ENCODE data around the gene STXBP6. TPM values are rescaled to one million over a fixed set of nuclear protein-coding genes. Genes with fewer than 3 reads are reported as not detected.

STXBP6 gene
- total and polyA plus RNA-seq, 8 donors: 17.2 to 54.1 (median 47.1) TPM

DNA sequence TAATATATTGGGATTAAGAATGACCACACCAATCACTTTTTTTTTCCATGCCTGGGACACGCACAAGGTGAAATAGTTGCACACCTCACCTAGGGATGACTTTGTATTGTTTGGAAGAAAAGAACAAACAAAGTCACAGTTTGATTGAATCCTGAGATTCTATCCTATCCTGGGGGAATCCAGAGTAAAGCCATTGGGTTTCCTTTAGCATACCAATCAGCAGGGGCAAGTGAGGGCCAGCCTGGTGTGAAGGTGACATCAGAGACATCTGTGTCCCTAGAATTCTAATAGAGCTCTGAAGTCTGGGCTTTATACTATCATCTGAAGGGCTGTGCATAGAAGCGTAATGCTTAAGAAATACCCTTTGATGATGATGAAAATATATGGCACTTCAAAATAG lies 199.9 kb downstream of the STXBP6 start:
- Histone ChIP-seq H3K36me3 (no peaks in the 10 kb centered on the region), H3K27me3 (no peaks in the 10 kb centered on the region), H3K4me1 (no peaks in the 10 kb centered on the region), H3K4me3 (no peak overlapping the region), H3K27ac (no peak overlapping the region), H3K9me3 (no peaks in the 10 kb centered on the region)
- ATAC-seq: no peak
- TF ChIP-seq, protein P1, sequence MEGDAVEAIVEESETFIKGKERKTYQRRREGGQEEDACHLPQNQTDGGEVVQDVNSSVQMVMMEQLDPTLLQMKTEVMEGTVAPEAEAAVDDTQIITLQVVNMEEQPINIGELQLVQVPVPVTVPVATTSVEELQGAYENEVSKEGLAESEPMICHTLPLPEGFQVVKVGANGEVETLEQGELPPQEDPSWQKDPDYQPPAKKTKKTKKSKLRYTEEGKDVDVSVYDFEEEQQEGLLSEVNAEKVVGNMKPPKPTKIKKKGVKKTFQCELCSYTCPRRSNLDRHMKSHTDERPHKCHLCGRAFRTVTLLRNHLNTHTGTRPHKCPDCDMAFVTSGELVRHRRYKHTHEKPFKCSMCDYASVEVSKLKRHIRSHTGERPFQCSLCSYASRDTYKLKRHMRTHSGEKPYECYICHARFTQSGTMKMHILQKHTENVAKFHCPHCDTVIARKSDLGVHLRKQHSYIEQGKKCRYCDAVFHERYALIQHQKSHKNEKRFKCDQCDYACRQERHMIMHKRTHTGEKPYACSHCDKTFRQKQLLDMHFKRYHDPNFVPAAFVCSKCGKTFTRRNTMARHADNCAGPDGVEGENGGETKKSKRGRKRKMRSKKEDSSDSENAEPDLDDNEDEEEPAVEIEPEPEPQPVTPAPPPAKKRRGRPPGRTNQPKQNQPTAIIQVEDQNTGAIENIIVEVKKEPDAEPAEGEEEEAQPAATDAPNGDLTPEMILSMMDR (IDR thresholded peaks at IDR 0.05): no peak
- intact Hi-C loops (cut with DNase I): no loop called here
- DNase-seq: no peak

DNA sequence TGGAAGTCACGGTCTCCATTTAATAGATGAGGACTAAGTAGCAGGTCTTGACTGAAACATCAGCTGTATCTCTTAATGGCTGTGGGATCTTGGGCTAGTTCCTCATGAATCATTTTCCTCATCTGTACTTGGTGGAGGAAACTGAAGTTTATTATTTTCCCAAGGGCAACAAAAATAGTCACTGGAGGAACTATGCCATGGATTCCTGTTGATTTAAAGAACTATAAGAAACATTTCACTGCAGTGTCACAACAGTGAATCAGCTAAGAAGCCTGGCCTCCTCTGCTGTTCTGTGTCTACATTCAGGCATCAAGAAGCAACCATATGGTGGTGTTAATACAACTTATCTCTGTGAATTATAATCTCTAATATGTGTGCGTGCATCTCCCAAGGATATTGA lies 200.5 kb downstream of the STXBP6 start:
- DNase-seq (no peak), ATAC-seq (no peak)
- Histone ChIP-seq H3K9me3 (no peaks in the 10 kb centered on the region), H3K27me3 (no peaks in the 10 kb centered on the region), H3K36me3 (no peaks in the 10 kb centered on the region), H3K27ac (no peak overlapping the region), H3K4me1 (no peaks in the 10 kb centered on the region), H3K4me3 (no peak overlapping the region)
- intact Hi-C loops (cut with DNase I): no loop called here
- TF ChIP-seq, protein P1 (IDR thresholded peaks at IDR 0.05): no peak

DNA sequence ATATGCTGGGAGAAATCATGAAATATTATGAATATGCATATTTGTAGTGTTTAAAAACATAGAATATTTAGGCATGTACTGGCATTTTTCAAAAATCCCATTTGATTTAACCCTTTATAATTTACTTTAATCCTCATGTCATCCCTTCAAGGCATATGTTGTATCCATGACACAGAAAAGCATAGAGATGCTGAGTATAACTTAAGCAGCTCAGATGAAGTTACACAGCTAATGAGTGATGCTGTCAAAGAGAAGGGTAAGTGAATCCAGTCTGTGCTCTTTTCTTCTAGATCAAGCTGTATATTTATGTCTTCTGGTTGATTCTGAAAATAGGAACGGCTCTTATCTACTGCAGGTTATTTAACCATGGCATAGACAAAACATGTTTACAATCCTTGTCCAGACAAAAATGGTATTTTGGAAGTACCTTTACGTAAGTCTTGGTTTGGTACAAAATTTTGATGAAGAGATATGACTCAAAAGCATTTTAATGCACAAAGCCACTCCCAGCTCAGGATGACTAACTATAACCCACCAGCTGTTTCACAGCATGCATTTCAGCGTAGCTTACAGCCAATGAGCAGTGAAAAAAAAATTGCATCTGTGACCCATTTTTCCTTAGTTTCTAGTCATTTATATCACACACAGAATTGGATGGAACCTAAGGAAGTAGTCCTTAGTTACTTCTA lies 201.7 kb downstream of the STXBP6 start:
- intact Hi-C loops (cut with DNase I): no loop called here
- Histone ChIP-seq H3K4me3 (no peak overlapping the region), H3K27me3 (no peaks in the 10 kb centered on the region), H3K36me3 (no peaks in the 10 kb centered on the region), H3K9me3 (no peaks in the 10 kb centered on the region), H3K27ac (peak overlapping the region in 1 of 2 donors; percentile 19), H3K4me1 (no peaks in the 10 kb centered on the region)
- TF ChIP-seq, protein P1 (IDR thresholded peaks at IDR 0.05): no peak
- ATAC-seq: no peak
- peak in 1 of 4 donors; percentile 30 for DNase-seq

DNA sequence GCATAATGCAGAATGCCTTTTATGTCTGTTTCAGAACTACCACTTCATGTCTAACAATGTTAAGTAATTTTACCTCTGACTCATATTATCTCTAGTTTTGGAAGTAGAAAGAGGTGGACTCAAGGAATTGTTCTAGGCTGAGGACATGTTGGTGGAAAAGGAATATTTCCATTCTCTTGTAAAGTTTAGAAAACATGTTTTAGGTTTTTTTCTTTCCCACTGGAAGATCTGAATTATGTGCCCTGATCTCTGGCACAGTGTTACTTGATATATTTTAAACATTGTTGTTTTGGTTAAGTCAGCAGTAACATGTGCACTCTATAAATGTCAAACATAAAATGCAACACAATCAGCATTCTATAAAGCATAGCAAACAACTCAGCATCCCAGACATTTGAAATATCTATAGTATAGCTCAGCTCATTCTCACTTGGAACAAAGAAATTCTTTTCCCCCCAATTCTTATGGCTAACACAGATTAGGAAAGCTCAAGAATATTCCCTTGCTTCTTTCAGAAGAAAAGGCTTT lies 202.3 kb downstream of the STXBP6 start:
- ATAC-seq (no peak), DNase-seq (no peak)
- Histone ChIP-seq H3K4me1 (no peaks in the 10 kb centered on the region), H3K36me3 (no peaks in the 10 kb centered on the region), H3K9me3 (no peaks in the 10 kb centered on the region), H3K27ac (no peak overlapping the region), H3K27me3 (no peaks in the 10 kb centered on the region), H3K4me3 (no peak overlapping the region)
- intact Hi-C loops (cut with DNase I): no loop called here
- TF ChIP-seq, protein P1 (IDR thresholded peaks at IDR 0.05): no peak

DNA sequence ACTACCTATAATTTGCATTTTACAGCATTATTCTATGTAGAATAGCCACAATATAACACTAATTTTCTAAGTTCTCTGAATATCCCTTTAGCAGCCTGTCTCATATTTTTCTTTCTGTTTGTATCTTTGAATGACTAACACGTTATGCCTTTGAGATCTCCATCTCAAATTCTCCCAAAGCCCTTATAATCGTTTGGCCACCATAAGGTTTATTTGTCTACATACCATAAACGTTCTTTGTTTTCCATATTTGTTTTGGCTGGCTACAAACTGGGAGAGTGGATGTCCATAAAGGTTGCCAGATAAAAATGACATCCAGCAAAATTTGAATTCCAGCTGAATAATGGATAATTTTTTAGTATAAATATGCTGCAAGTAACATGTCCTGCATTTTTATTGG lies 203.7 kb downstream of the STXBP6 start:
- TF ChIP-seq, protein P1 (IDR thresholded peaks at IDR 0.05): no peak
- intact Hi-C loops (cut with DNase I): no loop called here
- Histone ChIP-seq H3K36me3 (no peaks in the 10 kb centered on the region), H3K9me3 (no peaks in the 10 kb centered on the region), H3K4me1 (no peaks in the 10 kb centered on the region), H3K4me3 (no peak overlapping the region), H3K27me3 (no peaks in the 10 kb centered on the region), H3K27ac (no peak overlapping the region)
- ATAC-seq (no peak), DNase-seq (no peak)
